GM12873 (cell line): ENCODE measurements around the gene SEZ6L2.

Source experiments
- TF ChIP-seq, protein P1 (sequence below): IDR thresholded peaks from 2 replicates; pipeline ENCODE4 v1.5.1; 2012; ENCODE audit warnings: low read depth, mild to moderate bottlenecking, moderate library complexity, low read length, control low read depth; ENCODE audit not compliant: insufficient read depth; ENCODE audit errors: missing control alignments

SEZ6L2 gene

DNA sequence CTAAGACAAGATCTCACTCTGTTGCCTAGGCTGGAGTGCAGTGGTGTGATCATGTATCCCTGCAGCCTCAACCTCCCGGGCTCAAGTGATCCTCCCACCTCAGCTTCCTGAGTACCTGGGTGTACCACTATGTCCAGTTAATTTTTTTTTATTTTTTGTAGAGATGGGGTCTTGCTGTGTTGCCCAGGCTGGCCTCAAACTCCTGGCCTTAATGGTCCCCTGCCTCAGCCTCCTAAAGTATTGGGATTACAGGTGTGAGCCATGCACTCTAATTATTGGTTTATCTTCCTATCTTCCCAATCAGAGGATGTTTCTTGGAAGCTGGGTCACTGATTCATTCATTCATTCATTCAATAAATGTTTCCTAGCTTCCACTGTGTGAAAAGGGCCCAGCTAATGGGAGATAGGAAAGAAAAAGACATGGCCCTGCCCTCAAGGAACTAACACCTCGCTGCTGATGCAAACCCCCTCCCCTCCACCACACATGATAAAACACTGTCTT, 9.4 kb upstream of the SEZ6L2 start:
- TF ChIP-seq, protein P1, sequence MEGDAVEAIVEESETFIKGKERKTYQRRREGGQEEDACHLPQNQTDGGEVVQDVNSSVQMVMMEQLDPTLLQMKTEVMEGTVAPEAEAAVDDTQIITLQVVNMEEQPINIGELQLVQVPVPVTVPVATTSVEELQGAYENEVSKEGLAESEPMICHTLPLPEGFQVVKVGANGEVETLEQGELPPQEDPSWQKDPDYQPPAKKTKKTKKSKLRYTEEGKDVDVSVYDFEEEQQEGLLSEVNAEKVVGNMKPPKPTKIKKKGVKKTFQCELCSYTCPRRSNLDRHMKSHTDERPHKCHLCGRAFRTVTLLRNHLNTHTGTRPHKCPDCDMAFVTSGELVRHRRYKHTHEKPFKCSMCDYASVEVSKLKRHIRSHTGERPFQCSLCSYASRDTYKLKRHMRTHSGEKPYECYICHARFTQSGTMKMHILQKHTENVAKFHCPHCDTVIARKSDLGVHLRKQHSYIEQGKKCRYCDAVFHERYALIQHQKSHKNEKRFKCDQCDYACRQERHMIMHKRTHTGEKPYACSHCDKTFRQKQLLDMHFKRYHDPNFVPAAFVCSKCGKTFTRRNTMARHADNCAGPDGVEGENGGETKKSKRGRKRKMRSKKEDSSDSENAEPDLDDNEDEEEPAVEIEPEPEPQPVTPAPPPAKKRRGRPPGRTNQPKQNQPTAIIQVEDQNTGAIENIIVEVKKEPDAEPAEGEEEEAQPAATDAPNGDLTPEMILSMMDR: no peak

- TF ChIP-seq, protein P1: no peak
These were observed 8.6 kb upstream of the SEZ6L2 start for GRCh38 chr16:29907973-29908372.

DNA sequence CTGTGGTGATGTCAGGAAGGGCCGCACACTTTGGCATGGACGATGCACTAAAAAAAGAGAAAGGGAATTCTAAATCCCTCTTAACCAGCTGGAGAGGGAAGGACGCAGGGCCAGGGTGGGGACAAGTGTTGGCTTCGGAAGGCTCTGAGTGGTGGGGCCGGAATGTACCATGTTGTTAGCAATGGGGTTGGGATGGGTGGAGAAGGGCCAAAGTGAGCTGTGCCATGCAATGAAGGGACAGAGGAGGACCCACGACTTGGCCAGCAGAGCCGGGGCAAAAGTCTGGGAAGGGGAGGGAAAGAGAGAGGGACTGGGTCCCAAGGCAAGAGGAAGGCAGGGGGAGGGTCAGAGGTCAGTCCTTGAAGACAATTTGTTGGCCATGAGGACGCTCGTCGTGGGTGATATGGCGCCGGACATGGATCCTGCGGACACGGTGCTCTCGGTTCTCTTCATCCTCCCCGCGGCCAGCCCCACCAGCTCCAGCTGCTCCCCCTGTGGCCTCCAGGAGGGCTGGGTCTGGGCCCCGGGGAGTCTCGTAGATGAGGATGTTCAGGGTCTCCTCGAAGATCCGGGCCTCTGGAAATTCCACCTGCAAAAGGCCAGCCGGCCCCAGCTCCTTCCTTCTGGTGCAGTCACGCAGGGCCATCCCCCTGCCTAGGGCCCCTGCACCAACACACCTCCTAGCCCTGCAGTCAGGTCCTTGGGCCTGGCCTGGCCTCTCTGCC, 7.3 kb upstream of the SEZ6L2 start:
- TF ChIP-seq, protein P1: no peak

- TF ChIP-seq, protein P1: no peak
These were observed 6.3 kb upstream of the SEZ6L2 start for GRCh38 chr16:29905668-29906067.

- TF ChIP-seq, protein P1: no peak
These were observed 5.6 kb upstream of the SEZ6L2 start for GRCh38 chr16:29904947-29905346.

DNA sequence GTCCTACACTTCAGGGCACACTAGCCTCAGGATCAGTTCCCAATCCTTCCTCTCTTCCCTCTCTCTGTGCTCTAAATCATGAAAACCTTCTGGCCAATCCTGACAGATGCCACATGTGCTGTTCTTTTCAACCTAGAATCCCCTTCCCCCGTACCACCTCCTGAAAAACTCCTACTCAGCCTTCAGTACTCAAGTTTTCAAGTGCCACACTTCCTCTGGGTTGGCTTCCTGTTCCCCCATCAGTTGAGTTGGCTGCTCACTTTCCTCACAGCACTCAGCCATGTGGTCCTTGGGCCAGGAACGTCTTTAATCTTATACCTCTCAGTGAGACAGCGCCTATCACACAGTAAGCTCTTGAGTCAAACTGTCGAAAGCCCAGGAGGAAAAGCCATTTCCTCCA, 4.2 kb upstream of the SEZ6L2 start:
- TF ChIP-seq, protein P1: no peak

DNA sequence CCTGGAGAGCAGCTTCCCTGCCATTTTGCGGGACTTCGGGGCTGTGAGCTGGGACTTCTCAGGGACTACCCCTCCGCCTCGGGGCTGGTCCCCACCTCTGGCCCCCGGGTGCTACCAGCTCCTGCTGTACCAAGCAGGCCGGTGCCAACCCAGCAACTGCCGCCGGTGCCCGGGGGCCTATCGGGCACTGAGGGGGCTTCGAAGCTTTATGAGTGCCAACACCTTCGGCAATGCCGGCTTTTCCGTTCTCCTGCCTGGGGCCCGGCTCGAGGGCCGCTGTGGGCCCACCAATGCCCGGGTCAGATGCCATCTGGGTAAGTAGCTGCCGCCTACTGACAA, 2.2 kb upstream of the SEZ6L2 start:
- TF ChIP-seq, protein P1: no peak
